Measurements from ENCODE around the gene PRKCE. TPM values are rescaled to one million over a fixed set of nuclear protein-coding genes. Genes with fewer than 3 reads are reported as not detected.
A peak's percentile ranks its signal among the peaks of the same experiment; 100 is the strongest.

Gene PRKCE
- total RNA-seq, 1 experiment from 2014 or later, result 4.4 TPM

- no TSS peak for BruUV-seq (replicated peaks)
Measured at GRCh38 chr2:45654250-45654649, 2.8 kb downstream of the PRKCE start.

GRCh38 chr2:45661828-45662227 is 10.4 kb downstream of the PRKCE start:
- intact Hi-C loops (cut with micrococcal nuclease; ENCODE audit: unreplicated experiment), result no loop called here
- Mint-ChIP-seq H3K36me3 (ENCODE audit: insufficient read depth, unreplicated experiment) (no peaks in the 10 kb centered on the region), H3K27ac (ENCODE audit: unreplicated experiment) (no peak overlapping the region), H3K4me3 (ENCODE audit: unreplicated experiment) (no peak overlapping the region), H3K27me3 (ENCODE audit: insufficient read depth, unreplicated experiment) (no peaks in the 10 kb centered on the region), H3K9me3 (ENCODE audit: unreplicated experiment) (no peaks in the 10 kb centered on the region), H3K4me1 (ENCODE audit: low read depth, unreplicated experiment) (no peaks in the 10 kb centered on the region)
- no peak overlapping the region for H3K4me3 ChIP-seq (ENCODE audit: low read depth, low read length)
- no peaks in the 10 kb centered on the region for H3K9me3 ChIP-seq
- DNase-seq, result no peak
- ChIA-PET POLR2A (no interaction called here), CTCF (no interaction called here)
- TF ChIP-seq CTCF (IDR thresholded peaks at IDR 0.05; ENCODE audit: insufficient read depth in 1 of 2, low read depth in 1 of 2, low read length in 1 of 2, severe bottlenecking in 1 of 2, unreplicated experiment in 1 of 2), result no peak
- BruUV-seq (replicated peaks), result no TSS peak
- H3K4me1 ChIP-seq, result no peaks in the 10 kb centered on the region
- no peaks in the 10 kb centered on the region for H3K36me3 ChIP-seq (ENCODE audit: control insufficient read depth, insufficient read depth, low read length)
- no peaks in the 10 kb centered on the region for H3K27me3 ChIP-seq (replicated peaks; ENCODE audit: control insufficient read depth, insufficient read depth, low read length)

More at GRCh38 chr2:45654250-45654649, 2.8 kb downstream of the PRKCE start:
- no peak for TF ChIP-seq CTCF (IDR thresholded peaks at IDR 0.05; ENCODE audit: insufficient read depth in 1 of 2, low read depth in 1 of 2, low read length in 1 of 2, severe bottlenecking in 1 of 2, unreplicated experiment in 1 of 2)
- intact Hi-C loops (cut with micrococcal nuclease; ENCODE audit: unreplicated experiment), result no loop called here
- no peaks in the 10 kb centered on the region for H3K9me3 Mint-ChIP-seq (ENCODE audit: unreplicated experiment)
- CTCF ChIA-PET, result no interaction called here
- Histone ChIP-seq H3K4me1 (peaks cover 4% of the 10 kb centered on the region; the same call in 1 of the 2 replicates), H3K4me3 (ENCODE audit: low read depth, low read length) (no peak overlapping the region), H3K27me3 (replicated peaks; ENCODE audit: control insufficient read depth, insufficient read depth, low read length) (no peaks in the 10 kb centered on the region), H3K9me3 (no peaks in the 10 kb centered on the region), H3K36me3 (ENCODE audit: control insufficient read depth, insufficient read depth, low read length) (no peaks in the 10 kb centered on the region)
- peaks cover 14% of the 10 kb centered on the region for H3K36me3 Mint-ChIP-seq (ENCODE audit: insufficient read depth, unreplicated experiment)
- no peak for DNase-seq
- H3K27me3 Mint-ChIP-seq (ENCODE audit: insufficient read depth, unreplicated experiment), result peaks cover 13% of the 10 kb centered on the region
- peaks cover 2% of the 10 kb centered on the region for H3K4me1 Mint-ChIP-seq (ENCODE audit: low read depth, unreplicated experiment)
- POLR2A ChIA-PET, result no interaction called here
- peak overlapping the region; percentile 1 for H3K4me3 Mint-ChIP-seq (ENCODE audit: unreplicated experiment)
- H3K27ac Mint-ChIP-seq (ENCODE audit: unreplicated experiment), result no peak overlapping the region

GRCh38 chr2:45664635-45665261 is 13.3 kb downstream of the PRKCE start:
- Mint-ChIP-seq H3K27me3 (ENCODE audit: insufficient read depth, unreplicated experiment) (no peaks in the 10 kb centered on the region), H3K9me3 (ENCODE audit: unreplicated experiment) (no peaks in the 10 kb centered on the region), H3K4me3 (ENCODE audit: unreplicated experiment) (no peak overlapping the region), H3K4me1 (ENCODE audit: low read depth, unreplicated experiment) (no peaks in the 10 kb centered on the region), H3K27ac (ENCODE audit: unreplicated experiment) (no peak overlapping the region), H3K36me3 (ENCODE audit: insufficient read depth, unreplicated experiment) (no peaks in the 10 kb centered on the region)
- no peak for DNase-seq
- Histone ChIP-seq H3K4me1 (peaks cover 9% of the 10 kb centered on the region; the same call in 1 of the 2 replicates), H3K9me3 (no peaks in the 10 kb centered on the region), H3K27me3 (replicated peaks; ENCODE audit: control insufficient read depth, insufficient read depth, low read length) (no peaks in the 10 kb centered on the region), H3K4me3 (ENCODE audit: low read depth, low read length) (no peak overlapping the region), H3K36me3 (ENCODE audit: control insufficient read depth, insufficient read depth, low read length) (no peaks in the 10 kb centered on the region)
- no TSS peak for BruUV-seq (replicated peaks)
- CTCF ChIA-PET, result no interaction called here
- no peak for TF ChIP-seq CTCF (IDR thresholded peaks at IDR 0.05; ENCODE audit: insufficient read depth in 1 of 2, low read depth in 1 of 2, low read length in 1 of 2, severe bottlenecking in 1 of 2, unreplicated experiment in 1 of 2)
- intact Hi-C loops (cut with micrococcal nuclease; ENCODE audit: unreplicated experiment), result no loop called here
- POLR2A ChIA-PET, result no interaction called here

Data from Caco-2 (cell line).